ENCODE results near the gene LMBRD1.
A peak's percentile ranks its signal among the peaks of the same experiment; 100 is the strongest.
"Not testable (repeated sequence)": the region's sequence is repeated elsewhere in the genome, so short reads cannot be mapped to it uniquely, and the experiment has no call there.

The LMBRD1 gene

GRCh38 chr6:69732045-69732444, 64.8 kb downstream of the LMBRD1 start:
- DNase-seq = no peak

GRCh38 chr6:69729870-69730449, 66.8 kb downstream of the LMBRD1 start:
- DNase-seq = no peak

- DNase-seq = no peak
Observed at GRCh38 chr6:69722683-69723082, 74.1 kb downstream of the LMBRD1 start.

GRCh38 chr6:69719602-69720193, 77.1 kb downstream of the LMBRD1 start:
- DNase-seq = peak; percentile 9

- DNase-seq = no peak
Observed at GRCh38 chr6:69706724-69707123, 90.1 kb downstream of the LMBRD1 start.

- DNase-seq = no peak
Observed at GRCh38 chr6:69705954-69706353, 90.9 kb downstream of the LMBRD1 start.

- no peak for DNase-seq
Observed at GRCh38 chr6:69704916-69705315, 91.9 kb downstream of the LMBRD1 start.

GRCh38 chr6:69699655-69700054, 97.2 kb downstream of the LMBRD1 start:
- DNase-seq = no peak

GRCh38 chr6:69696273-69696672, 100.5 kb downstream of the LMBRD1 start:
- no peak for DNase-seq

GRCh38 chr6:69693762-69694161, 103.0 kb downstream of the LMBRD1 start:
- DNase-seq = no peak

GRCh38 chr6:69690986-69691385, 105.8 kb downstream of the LMBRD1 start:
- no peak for DNase-seq

GRCh38 chr6:69680302-69680701, 116.5 kb downstream of the LMBRD1 start:
- DNase-seq = no peak

- no peak for DNase-seq
Observed at GRCh38 chr6:69673298-69673697, 123.5 kb downstream of the LMBRD1 start.

GRCh38 chr6:69668916-69669315, 127.9 kb downstream of the LMBRD1 start:
- DNase-seq = no peak

- not testable (repeated sequence) for DNase-seq
Observed at GRCh38 chr6:69666779-69667178, 130.0 kb downstream of the LMBRD1 start.

GRCh38 chr6:69665437-69665836, 131.4 kb downstream of the LMBRD1 start:
- no peak for DNase-seq

- no peak for DNase-seq
Observed at GRCh38 chr6:69664551-69664950, 132.3 kb downstream of the LMBRD1 start.

- DNase-seq = no peak
Observed at GRCh38 chr6:69663215-69663614, 133.6 kb downstream of the LMBRD1 start.

GRCh38 chr6:69650703-69651102, 146.1 kb downstream of the LMBRD1 start:
- no peak for DNase-seq

GRCh38 chr6:69647726-69648125, 149.1 kb downstream of the LMBRD1 start:
- no peak for DNase-seq

- DNase-seq = no peak
Observed at GRCh38 chr6:69643688-69644087, 153.1 kb downstream of the LMBRD1 start.

- DNase-seq = no peak
Observed at GRCh38 chr6:69632932-69633331, 163.9 kb downstream of the LMBRD1 start.

GRCh38 chr6:69631552-69632346, 165.1 kb downstream of the LMBRD1 start:
- DNase-seq = no peak

- no peak for DNase-seq
Observed at GRCh38 chr6:69630767-69631166, 166.0 kb downstream of the LMBRD1 start.
